Stimulated activated CD8-positive, alpha-beta memory T cell treated with anti-CD3 and anti-CD28 coated beads, Interleukin-2, amount 100 ng/mL, for 1 hour (primary cell): Measurements from ENCODE around the gene ZBTB46.

Source experiments
- DNase-seq, 2 donors: peaks; one replicate each; pipeline ENCODE4 v3.0.0-alpha.2; 2020; ENCODE audit warnings: low read depth in 2 of 2

Gene ZBTB46

DNA sequence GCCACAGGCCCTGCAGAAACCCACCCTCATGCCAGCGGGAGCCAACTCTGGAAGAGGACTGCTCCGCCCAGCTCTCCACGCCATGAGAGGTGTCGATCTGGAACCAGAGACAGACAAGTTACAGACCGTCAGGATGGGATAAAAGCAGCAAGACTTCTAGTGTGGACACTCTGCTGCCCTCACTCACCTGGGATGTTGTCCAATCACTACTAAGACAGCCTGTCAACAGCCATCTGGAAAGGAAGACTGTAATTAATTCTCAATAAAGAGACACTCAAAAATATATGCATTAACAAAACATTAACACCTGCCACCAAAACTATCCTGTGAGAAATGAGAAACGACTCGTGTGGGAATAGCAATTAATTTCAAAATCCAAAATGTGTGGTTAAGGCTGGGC lies 63.2 kb downstream of the ZBTB46 start:
- no peak for DNase-seq

DNA sequence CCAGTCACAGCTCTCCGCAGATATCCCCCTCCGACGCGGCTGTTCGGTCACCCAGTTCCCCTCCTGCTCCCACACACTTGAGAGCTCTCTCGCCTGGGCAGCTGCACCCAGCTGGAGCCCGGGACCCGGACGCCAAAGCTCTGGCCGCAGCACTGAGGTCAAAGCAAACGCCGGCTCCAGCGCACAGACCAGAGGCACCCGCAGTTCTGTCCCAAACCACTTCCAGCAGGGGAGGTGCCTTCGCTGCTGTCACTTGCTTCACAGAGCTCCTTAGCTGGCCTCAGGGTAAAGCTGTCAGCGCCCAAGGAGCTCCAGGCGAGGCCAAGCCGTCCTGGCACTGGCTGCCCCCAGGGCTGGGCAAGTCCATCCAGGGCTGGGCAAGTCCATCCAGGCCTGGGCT lies 63.6 kb downstream of the ZBTB46 start:
- DNase-seq: no peak

DNA sequence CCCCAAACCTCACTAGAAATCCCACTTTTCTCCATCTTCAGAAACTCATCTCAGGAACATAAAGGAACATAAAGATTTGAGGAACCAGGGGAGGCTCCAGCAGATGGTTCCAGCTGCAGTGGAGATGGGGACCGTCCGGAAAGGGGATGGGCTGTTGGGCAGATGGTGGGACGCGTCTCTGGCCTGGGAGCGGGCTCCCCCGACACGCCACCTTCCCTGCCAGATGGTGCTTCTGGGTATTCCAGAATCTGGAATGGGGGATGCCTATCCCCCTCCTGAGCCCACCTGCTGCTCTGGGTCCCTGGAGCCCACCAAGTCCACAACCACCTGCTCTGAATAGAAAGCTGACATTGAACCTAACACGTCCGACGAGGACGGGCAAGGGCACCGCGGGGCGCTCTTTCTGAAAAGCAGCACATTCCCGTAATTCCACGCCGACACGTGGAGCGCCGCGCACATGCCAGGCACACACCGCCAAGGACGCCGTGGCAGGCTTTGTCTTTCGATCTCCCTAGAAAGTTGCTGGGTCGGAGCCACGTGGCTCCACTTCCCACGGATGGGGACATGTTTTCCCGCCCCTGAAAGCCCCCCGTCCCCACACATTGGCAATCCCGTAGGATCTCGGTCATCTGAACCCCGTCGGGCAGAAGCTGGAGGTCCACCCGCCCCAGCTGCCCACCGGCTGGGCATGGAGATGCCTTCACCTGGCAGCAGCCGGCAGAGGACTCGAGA lies 64.2 kb downstream of the ZBTB46 start:
- no peak for DNase-seq

DNA sequence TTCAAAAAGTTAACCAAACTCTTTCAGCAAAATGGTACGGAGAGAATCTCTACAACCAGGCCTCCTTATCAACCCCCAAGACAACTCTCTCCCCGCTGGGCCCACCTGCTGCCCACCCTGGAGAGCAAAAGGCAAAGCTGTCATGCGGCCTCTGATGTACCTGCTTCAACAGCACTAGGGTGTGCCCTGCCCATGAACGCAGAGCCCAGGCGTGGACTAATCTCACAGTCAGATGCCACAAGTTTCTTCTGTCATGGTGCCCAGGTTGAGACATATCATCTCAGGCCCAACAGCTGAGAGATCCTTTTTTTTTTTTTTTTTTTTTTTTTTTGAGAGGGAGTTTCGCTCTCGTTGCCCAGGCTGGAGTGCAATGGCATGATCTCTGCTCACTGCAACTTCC lies 65.2 kb downstream of the ZBTB46 start:
- no peak for DNase-seq

DNA sequence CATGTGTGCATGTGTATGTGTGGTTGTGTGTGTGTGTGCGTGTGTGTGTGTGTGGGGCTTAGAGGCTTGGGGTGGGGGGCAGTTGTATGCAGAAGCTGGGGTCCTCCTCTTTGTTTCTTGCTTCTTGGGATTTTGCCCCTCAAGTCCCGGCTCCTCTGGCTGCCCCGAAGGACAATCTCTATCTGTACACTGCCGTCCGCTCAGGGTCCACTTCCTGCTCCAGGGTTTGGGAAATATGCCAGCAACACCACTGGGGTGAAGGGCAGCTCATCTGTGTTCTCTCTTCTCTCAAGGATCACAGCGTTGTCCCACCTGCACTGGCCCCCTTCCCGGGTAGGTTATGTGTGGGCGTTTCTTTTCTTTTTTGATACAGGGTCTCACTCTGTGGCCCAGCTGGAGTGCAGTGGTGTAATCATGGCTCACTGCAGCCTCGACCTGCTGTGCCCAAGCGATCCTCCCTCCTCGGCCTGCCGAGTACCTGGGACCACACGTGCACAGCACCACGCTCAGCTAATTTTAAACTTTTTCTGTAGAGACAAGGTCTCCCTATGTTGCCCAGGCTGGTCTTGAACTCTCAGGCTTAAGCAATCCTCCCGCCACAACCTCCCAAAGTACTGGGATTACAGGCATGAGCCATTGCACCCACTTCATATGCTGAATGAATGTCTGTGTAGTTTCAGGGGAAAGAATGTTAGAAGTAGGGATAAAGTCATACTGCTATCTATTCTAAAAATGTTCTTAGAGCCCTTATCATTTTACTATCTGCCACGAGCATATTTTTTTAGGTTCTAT lies 65.8 kb downstream of the ZBTB46 start:
- no peak for DNase-seq

DNA sequence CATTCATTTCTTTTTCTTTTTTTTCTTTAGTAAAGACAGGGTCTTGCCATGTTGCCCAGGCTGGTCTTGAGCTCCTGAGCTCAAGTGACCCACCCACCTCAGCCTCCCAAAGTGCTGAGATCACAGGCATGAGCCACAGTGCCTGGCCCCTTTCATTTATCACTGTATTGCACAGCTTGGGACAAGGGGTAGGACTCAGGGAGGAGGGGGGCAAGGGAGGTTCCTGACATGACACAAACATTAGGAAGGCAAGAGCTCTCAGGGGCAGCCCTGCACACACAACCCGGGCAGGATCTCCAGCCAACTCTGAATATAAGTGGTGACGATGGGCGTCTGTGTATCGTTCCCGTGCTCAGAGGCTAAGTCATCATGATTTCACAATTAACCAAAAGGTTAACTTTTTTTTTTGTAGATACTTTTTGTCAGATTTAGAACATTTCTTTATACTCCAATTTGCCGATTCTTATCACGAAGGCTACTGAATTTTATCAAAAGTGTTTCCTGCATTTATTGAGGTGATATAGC lies 71.6 kb downstream of the ZBTB46 start:
- DNase-seq: no peak

DNA sequence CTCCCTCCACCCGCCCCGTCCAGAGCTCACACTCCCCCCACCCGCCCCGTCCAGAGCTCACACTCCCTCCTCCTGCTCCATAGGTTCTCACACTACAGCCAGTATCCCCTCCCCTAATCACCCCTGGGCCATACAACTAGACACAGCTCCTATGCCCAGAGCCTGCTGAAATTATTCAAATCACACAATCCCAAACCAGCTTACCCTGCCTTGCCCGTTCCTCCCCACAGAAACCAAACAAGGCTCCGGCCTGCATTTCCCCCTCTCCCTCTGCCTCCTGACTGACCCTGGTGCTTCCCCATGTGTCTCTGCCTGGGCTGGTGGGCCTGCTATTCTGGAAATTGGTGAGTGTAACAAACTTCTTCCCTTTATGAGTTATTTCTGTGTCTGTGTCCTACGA lies 72.9 kb downstream of the ZBTB46 start:
- DNase-seq: no peak

DNA sequence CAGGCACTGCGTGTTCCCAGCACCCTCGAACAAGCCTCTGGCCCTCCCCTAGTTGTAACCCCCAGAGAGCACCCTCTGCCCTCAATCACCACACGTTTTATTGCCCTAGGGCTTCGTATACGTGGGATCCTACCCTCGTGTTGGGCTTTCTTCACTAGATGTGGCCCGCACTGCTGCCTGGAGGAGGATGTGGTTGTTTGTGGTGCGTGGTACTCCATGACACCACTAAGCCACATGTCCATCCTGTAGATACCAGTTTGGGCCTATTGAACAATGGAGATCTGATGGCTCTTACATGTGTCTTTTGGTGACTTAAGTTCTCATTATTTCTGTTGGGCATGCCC lies 74.4 kb downstream of the ZBTB46 start:
- DNase-seq: no peak

DNA sequence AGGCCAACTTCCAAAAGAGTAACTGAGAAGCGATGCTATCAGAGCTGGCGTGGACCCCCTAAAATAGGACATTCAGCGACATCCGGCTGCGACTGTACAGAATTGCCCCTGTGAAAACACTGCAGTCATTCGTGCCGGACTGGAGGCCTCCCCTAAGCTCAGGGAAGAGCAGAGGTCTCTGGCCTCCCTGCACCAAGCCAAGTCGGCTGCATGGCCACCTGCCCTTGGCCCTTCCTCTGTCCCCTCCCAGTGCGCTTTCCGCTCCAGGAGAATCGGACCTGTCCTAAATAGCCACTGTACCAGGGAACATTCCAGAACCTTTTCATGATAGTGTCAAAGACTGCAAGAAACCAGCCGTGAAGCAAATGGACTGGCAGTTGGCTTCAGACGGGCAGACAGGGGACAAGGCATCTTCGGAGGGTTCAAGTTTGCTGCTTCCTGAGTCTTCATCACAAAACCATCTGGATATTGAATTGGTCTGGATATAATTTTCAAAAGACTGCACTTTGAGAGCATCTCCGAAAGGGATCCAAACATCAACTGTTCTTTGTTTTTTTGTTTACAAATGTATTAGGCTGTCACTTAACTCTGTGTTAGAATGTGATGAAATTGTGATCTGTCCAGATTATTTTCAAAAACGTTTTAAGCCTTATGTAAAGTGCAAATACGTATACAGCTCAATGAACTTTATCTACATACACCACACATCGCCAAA lies 75.0 kb downstream of the ZBTB46 start:
- DNase-seq: no peak

DNA sequence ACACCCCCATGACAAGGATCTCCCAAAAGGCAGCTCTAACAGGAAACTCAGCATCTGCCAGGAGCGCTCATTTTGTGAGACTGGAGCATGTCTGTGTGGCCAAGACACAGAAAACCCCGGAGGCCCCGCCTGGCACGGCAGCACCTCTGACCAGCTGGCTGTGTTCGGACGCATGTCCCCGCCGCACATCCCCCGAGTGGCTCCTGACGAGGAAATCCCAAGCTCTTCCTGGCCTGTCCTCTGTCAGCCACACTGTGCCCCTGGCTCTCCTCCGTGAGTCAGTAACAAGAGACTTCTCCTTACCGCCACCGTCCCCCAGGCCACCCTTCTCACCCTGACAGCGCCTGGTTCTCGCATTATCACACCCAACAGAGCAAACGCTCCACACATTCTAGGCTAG lies 77.1 kb downstream of the ZBTB46 start:
- DNase-seq: no peak

DNA sequence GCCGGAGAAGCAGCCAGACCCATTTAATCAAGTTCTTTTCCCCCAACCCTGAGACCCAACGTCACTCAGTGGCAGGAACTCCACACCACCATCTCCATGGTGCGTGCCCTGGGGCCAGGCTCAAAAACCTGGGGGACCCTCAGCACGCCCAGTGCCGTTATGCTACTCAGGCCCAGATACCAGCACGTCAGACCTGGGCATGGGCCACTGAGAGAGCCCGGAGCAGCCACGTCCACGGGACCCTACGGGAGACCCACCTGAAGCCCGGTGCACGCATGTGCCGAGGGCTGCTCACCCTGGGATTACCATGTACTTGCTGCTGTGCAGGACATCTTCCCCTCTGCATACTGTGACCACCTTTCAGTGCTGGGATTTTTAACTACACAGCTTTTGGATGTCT lies 77.7 kb downstream of the ZBTB46 start:
- no peak for DNase-seq

DNA sequence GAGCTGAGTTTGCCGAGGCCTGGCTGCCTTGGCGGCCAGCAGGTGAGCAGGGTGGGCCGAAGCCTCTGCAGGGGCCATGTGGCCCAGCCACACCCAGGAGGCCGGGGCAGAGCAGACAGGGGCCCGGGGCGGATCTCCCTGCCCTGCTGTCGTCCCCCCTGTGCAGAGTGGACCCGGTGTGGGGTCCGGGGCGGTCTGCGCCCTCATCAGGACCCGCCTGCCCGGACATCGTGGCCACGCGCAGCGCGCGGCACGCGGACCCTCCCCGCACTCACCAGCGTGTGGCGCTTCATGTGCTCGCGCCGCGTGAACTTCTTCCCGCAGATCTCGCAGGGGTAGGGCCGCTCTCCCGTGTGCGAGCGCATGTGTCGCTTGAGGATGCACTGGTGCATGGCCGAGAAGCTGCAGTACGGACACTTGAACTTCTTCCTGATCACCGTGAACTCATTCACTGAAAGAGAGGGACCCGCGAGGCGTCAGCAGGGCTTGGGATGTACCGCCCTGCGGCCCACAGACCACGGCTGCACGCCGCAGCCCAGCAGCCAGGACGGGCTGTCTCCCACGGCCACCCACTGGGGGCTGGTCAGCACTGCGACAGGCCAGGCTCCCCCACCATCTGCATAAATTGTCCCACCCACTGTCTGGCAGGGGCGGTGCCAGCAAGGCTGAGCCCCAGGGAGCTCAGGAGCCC lies 78.5 kb downstream of the ZBTB46 start:
- no peak for DNase-seq

DNA sequence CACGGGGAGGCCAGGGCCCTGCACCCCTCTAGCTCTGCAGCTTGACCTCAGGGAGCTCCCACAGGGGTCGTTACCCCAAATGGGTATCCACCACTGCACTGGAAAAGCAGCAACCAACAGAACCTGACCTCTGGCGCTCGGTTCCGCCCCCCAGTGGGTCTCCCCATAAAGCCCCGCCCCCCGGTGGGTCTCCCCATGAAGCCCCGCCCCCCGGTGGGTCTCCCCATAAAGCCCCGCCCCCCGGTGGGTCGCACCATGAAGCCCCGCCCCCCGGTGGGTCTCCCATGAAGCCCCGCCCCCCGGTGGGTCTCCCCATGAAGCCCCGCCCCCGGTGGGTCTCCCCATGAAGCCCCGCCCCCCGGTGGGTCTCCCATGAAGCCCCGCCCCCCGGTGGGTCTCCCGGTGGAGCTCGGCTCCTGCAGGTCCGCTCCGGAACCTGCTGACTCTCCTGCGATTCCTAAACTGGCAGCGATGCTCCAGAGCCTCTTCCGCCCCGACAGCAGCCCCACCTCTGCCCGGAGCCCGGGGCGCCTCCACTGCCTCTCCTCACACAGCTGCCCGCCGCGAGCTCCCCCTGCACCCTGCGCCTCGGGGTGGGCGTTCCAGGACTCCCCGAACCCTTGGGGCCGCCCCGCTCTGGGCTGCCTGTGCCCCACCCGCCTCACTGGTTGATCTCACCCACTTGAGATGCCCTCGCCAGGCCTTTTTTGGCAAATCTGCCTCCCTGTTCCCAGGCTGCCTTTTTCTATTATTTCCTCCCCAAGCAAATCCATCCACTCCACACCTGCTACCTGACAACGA lies 79.4 kb downstream of the ZBTB46 start:
- DNase-seq: no peak

DNA sequence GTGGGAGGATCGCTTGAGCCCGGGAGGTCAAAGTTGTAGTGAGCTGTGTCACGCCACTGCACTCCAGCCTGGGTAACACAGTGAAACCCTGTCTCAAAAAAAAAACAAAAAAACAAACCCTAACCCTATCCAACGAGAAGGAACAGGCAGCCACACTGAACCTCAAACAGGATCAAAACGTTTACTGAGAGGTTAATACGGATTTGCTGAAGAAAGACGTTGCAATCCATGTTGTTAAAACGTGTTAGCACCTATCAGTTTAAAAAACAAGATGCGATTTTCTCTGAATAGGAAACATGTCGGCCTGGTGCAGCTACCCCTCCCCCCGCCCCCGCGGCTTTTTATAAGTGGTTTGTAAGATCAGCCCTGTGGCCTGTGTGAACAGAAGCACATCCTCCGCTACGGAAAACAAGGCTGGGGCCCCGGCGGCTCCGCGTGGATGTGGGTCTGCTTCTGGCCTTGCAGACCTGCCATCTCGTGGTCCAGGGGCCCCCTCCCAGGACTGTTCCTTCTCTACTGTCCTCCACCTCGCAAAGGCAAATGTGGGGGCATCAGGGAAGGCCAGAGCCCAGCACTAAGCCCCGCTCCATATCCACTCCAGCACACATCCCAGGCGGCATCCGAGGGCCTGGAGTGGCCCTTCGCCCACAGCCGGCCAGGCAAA lies 80.1 kb downstream of the ZBTB46 start:
- peak in 1 of 2 donors; percentile 48 for DNase-seq

DNA sequence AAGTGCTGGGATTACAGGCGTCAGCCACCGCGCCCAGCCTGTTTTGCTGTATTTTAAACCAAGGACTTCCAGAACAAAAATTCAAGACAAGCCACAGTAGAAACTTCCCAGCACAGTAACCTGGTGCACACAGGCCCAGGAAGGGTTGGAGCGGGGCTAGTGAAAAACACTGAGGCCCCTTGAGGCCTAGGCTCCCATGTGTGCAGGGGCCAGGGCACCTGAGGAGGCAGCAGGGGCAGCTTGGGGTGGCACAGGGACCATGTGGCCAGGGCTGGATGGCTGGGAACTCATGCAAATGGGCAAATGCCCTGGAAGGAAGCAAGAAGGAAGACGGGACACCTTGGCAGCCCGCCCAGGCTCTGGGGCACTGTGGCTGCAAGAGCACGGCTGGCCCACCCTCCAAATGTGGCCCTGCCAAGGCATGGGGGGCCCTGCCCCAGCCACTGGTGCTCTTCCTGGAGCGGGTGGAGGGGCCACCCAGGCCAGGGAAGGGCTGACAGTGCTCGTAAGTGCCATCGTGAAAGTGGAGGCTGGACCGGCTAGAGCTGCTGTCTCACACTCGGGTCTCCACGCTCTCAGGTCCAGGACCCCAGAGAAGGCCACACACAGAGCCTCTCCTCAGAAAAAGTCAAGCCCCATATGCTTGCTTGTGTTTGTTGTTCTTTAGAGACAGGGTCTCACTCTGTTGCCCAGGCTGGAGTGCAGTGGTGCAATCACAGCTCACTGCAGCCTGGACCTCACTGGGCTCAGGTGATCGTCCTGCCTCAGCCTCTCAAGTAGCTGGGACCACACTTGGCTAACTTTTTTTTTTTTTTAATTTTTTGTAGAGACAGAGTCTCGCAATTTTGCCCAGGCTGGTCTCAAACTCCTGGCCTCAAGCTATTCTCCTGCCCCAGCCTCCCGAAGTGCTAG lies 81.2 kb downstream of the ZBTB46 start:
- no peak for DNase-seq

DNA sequence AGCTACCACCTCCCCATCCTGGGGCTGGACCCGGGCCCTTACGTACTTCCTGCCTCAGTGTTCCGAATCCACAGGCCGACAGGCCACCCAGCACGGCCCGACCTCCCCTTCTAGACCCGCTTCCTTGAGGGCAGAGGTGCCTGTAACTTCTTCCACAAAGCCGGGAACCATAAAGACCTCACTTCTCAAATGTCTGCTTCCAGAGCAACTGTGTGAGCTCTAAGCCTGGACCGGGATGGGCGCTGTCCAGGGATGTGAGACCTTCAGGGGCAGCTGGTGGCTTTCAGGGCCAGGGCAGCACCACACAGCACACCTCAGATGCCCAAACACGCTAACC lies 82.2 kb downstream of the ZBTB46 start:
- DNase-seq: no peak

DNA sequence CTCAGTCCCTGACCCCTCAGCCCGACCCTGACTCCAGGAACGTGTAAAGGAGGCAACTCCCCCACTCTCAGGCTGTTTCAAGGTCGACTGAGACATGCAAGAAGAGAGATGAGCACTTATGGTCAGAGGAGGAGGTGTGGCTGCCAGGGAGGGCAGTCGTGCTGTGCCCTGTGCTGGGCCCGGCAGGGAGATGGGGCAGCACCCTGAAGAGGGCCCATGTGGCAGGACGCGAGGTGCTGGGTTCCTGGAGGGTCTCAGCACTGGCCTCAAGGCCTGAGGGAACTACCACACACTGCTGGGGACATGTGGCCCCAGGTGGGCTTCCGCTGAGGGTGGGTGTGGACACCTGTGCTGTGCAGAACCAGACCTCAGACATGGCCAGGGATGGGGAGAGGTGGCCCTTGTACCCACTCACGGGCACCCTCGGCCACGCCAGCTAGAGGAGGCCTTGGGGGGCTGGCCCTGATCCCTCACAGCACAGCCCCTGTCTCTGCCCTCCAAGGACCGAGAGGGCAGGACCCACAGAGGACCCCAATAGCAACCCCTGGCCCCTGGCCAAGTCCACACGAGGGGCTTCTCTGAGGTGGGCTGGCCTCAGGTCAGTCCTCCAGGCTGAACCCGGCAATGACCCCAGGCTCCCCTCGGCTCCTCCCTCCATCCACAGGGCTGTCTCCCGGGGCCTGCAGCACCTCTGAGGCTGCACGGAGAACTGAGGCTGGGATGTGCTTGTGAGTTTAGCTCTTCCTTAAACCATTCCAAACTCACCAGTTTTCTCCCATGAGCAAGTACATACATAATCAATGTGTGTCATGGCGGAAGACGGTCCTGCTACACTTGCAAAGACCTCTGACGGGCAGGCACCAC lies 82.8 kb downstream of the ZBTB46 start:
- no peak for DNase-seq

DNA sequence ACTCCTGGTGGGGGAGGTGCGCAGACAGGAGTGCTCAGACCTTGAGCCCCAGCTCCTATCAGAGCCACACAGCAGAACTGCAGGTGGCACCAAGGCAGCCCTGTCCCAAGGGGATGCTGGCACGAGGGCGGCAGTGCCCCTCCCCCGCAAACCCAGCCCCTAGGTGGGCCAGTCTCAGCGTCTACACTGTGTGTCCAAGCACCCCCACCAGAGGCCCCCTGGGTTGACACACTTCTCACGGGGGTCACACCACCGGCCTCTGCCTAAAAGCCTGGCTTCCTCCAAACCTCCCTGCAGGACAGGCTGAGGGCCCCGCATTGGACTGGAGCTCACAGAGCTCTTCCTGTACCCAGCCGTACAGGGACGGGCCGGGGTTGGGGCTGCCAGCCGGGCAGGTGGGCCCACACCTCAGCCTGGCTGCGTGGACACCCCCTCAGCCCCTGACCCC lies 83.4 kb downstream of the ZBTB46 start:
- no peak for DNase-seq
